Chondrocyte (in vitro differentiated cells): ENCODE results near the gene CNTN3. TPM values are rescaled to one million over a fixed set of nuclear protein-coding genes. Genes with fewer than 3 reads are reported as not detected.

Experiments used
- DNase-seq: peaks from one replicate; pipeline ENCODE4 v3.0.0; 2021; ENCODE audit warnings: mixed read lengths, low spot score
- H3K27ac Mint-ChIP-seq: one replicate; pipeline ENCODE4 v1.8.0; 2021; ENCODE audit warnings: mild to moderate bottlenecking, moderate library complexity, mixed read lengths; ENCODE audit not compliant: unreplicated experiment
- H3K27me3 Mint-ChIP-seq: 2 replicates; pipeline ENCODE4 v1.8.0; 2021; ENCODE audit warnings: low read depth, mixed read lengths
- H3K36me3 Mint-ChIP-seq: 2 replicates; pipeline ENCODE4 v1.8.0; 2021; ENCODE audit warnings: low read depth, mixed read lengths
- H3K4me1 Mint-ChIP-seq: 2 replicates; pipeline ENCODE4 v1.8.0; 2021; ENCODE audit warnings: low read depth, mild to moderate bottlenecking, mixed read lengths
- H3K4me3 Mint-ChIP-seq: one replicate; pipeline ENCODE4 v1.8.0; 2021; ENCODE audit warnings: mild to moderate bottlenecking, moderate library complexity, mixed read lengths; ENCODE audit not compliant: unreplicated experiment
- H3K9me3 Mint-ChIP-seq: 2 replicates; pipeline ENCODE4 v1.8.0; 2021; ENCODE audit warnings: low read depth, mixed read lengths
- CTCF ChIP-seq: fragments of 200-600 bp; sonication (generic); IDR thresholded peaks from 2 replicates; pipeline ENCODE4 v1.5.0; 2021; ENCODE audit warnings: antibody characterized with exemption, mild to moderate bottlenecking, moderate library complexity
- total RNA-seq: library from RNA; stranded (reverse); gene quantifications from 3 replicates; pipeline ENCODE4 v1.2.1, GENCODE V29; 2021

The CNTN3 gene
- total RNA-seq, 1 donor from 2014 or later, result 2.1 TPM

GRCh38 chr3:74626011-74626410 lies 11.6 kb upstream of the CNTN3 start:
- H3K27me3 Mint-ChIP-seq, result no peaks in the 10 kb centered on the region
- TF ChIP-seq CTCF, result no peak
- no peak overlapping the region for H3K4me3 Mint-ChIP-seq
- no peaks in the 10 kb centered on the region for H3K36me3 Mint-ChIP-seq
- peaks cover 7% of the 10 kb centered on the region for H3K4me1 Mint-ChIP-seq
- no peak for DNase-seq
- no peak overlapping the region for H3K27ac Mint-ChIP-seq
- H3K9me3 Mint-ChIP-seq, result no peaks in the 10 kb centered on the region

- no peak for DNase-seq
- H3K36me3 Mint-ChIP-seq, result no peaks in the 10 kb centered on the region
- no peaks in the 10 kb centered on the region for H3K27me3 Mint-ChIP-seq
- no peak for TF ChIP-seq CTCF
- H3K27ac Mint-ChIP-seq, result no peak overlapping the region
- H3K4me3 Mint-ChIP-seq, result no peak overlapping the region
- no peaks in the 10 kb centered on the region for H3K9me3 Mint-ChIP-seq
- H3K4me1 Mint-ChIP-seq, result no peaks in the 10 kb centered on the region
Measured at GRCh38 chr3:74624301-74624700, 9.8 kb upstream of the CNTN3 start.

GRCh38 chr3:74623261-74623836 lies 8.9 kb upstream of the CNTN3 start:
- no peaks in the 10 kb centered on the region for H3K36me3 Mint-ChIP-seq
- DNase-seq, result no peak
- H3K4me3 Mint-ChIP-seq, result no peak overlapping the region
- TF ChIP-seq CTCF, result no peak
- H3K27ac Mint-ChIP-seq, result no peak overlapping the region
- H3K27me3 Mint-ChIP-seq, result no peaks in the 10 kb centered on the region
- no peaks in the 10 kb centered on the region for H3K9me3 Mint-ChIP-seq
- H3K4me1 Mint-ChIP-seq, result no peaks in the 10 kb centered on the region

- DNase-seq, result no peak
- no peak for TF ChIP-seq CTCF
- Mint-ChIP-seq H3K36me3 (no peaks in the 10 kb centered on the region), H3K4me1 (no peaks in the 10 kb centered on the region), H3K4me3 (no peak overlapping the region), H3K9me3 (no peaks in the 10 kb centered on the region), H3K27me3 (no peaks in the 10 kb centered on the region), H3K27ac (no peak overlapping the region)
Measured at GRCh38 chr3:74621581-74621980, 7.1 kb upstream of the CNTN3 start.

GRCh38 chr3:74617776-74618175 lies 3.3 kb upstream of the CNTN3 start:
- Mint-ChIP-seq H3K9me3 (no peaks in the 10 kb centered on the region), H3K36me3 (no peaks in the 10 kb centered on the region), H3K4me1 (peaks cover 7% of the 10 kb centered on the region), H3K27me3 (peaks cover 12% of the 10 kb centered on the region), H3K27ac (no peak overlapping the region), H3K4me3 (no peak overlapping the region)
- TF ChIP-seq CTCF, result no peak
- DNase-seq, result no peak
